ENCODE measurements around the gene DNAH8. TPM values are rescaled to one million over a fixed set of nuclear protein-coding genes. Genes with fewer than 3 reads are reported as not detected.
"Not testable (repeated sequence)": the region's sequence is repeated elsewhere in the genome, so short reads cannot be mapped to it uniquely, and the experiment has no call there.

Gene DNAH8
- total RNA-seq, 1 experiment from 2014 or later: not detected

DNA sequence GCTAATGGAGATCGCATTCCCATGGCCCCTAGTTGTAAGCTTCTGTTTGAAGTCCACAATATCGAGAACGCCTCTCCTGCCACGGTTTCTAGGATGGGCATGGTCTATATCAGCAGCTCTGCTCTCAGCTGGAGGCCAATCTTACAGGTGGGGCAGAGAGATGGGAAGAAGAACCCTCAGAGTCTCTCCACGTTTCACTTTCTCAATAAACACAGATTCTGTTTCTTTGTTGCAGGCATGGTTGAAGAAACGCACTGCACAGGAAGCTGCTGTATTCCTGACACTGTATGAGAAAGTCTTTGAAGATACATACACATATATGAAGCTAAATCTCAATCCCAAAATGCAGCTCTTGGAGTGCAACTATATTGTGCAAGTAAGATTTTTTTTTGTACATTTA lies 157.9 kb downstream of the DNAH8 start:
- Histone ChIP-seq H3K79me2 (ENCODE audit: low read depth) (no peaks in the 10 kb centered on the region), H3K36me3 (ENCODE audit: low read depth) (no peaks in the 10 kb centered on the region), H3K4me1 (replicated peaks; ENCODE audit: insufficient read depth) (no peaks in the 10 kb centered on the region), H3K4me3 (no peak overlapping the region), H3F3A (ENCODE audit: insufficient read depth, low read depth) (no peaks in the 10 kb centered on the region), H3K4me2 (no peak overlapping the region), H2AFZ (no peak overlapping the region), H3K27ac (no peak overlapping the region), H3K9me3 (ENCODE audit: insufficient read depth, low read depth) (no peaks in the 10 kb centered on the region), H4K20me1 (ENCODE audit: insufficient read depth) (no peaks in the 10 kb centered on the region), H3K27me3 (ENCODE audit: insufficient read depth, low read depth) (no peaks in the 10 kb centered on the region), H3K9me2 (ENCODE audit: insufficient read depth) (no peaks in the 10 kb centered on the region)
- no peak for DNase-seq
- TF ChIP-seq, protein P1, sequence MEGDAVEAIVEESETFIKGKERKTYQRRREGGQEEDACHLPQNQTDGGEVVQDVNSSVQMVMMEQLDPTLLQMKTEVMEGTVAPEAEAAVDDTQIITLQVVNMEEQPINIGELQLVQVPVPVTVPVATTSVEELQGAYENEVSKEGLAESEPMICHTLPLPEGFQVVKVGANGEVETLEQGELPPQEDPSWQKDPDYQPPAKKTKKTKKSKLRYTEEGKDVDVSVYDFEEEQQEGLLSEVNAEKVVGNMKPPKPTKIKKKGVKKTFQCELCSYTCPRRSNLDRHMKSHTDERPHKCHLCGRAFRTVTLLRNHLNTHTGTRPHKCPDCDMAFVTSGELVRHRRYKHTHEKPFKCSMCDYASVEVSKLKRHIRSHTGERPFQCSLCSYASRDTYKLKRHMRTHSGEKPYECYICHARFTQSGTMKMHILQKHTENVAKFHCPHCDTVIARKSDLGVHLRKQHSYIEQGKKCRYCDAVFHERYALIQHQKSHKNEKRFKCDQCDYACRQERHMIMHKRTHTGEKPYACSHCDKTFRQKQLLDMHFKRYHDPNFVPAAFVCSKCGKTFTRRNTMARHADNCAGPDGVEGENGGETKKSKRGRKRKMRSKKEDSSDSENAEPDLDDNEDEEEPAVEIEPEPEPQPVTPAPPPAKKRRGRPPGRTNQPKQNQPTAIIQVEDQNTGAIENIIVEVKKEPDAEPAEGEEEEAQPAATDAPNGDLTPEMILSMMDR (conservative IDR thresholded peaks at IDR 0.05): no peak
- no TSS peak for BruUV-seq (replicated peaks)
- POLR2A ChIA-PET (ENCODE audit: unreplicated experiment): no interaction called here
- CTCF ChIA-PET: interaction anchor here (0.6 to 1.2 kb wide), 2 partner anchors 60 to 242 kb away, joined by 6 to 8 read pairs; partner anchors contain the start of gene SAYSD1
- intact Hi-C loops (cut with micrococcal nuclease; ENCODE audit: unreplicated experiment): loop anchor here (2.0 to 5.0 kb wide), 3 partner anchors 59 to 430 kb away; no protein-coding TSS in a partner anchor

DNA sequence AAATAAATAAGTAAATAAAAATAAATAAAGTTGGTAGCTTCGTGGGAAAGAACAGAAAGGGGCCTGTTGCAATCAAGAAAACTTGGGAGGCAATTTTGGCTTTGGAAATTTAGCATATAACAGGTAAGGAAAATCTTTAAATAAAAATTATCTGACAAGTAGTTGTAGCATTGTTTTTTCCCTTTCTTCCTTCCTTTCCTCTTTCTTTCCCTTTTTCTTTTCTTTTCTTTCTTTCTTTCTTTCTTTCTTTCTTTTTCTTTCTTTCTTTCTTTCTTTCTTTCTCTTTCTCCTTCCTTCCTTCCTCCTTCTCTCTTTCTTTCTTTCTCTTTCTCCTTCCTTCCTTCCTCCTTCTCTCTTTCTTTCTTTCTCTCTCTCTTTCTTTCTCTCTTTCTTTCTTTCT lies 158.7 kb downstream of the DNAH8 start:
- H3K4me3 ChIP-seq; BruUV-seq (replicated peaks); H3K27me3 ChIP-seq (ENCODE audit: insufficient read depth, low read depth); H3K36me3 ChIP-seq (ENCODE audit: low read depth); H4K20me1 ChIP-seq (ENCODE audit: insufficient read depth); H3K4me2 ChIP-seq; H3K9me3 ChIP-seq (ENCODE audit: insufficient read depth, low read depth); H3K9me2 ChIP-seq (ENCODE audit: insufficient read depth); H3F3A ChIP-seq (ENCODE audit: insufficient read depth, low read depth); POLR2A ChIA-PET (ENCODE audit: unreplicated experiment); H2AFZ ChIP-seq; DNase-seq; H3K4me1 ChIP-seq (replicated peaks; ENCODE audit: insufficient read depth); CTCF ChIA-PET; H3K79me2 ChIP-seq (ENCODE audit: low read depth); H3K27ac ChIP-seq: not testable (repeated sequence)
- intact Hi-C loops (cut with micrococcal nuclease; ENCODE audit: unreplicated experiment): loop anchor here (2.0 to 5.0 kb wide), 3 partner anchors 58 to 429 kb away; no protein-coding TSS in a partner anchor

DNA sequence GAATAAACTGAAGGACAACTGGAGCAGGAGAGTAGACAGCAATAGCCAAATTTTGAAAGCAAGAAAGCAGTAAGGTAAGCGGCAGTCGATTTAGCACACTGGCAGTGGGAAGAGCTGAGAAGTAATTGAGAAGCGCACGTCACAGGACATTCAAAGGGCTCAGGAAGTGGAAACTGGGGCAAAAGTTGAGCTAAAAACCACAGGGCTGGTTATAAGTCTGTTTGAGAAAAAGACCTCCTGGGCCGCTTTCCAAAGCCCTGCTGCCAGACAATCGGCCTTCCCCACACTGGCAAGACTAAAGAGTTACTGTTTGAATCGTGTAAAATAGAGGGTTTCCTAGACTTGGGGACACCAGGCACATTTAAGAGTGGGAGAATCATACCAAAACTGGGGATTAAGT lies 161.4 kb downstream of the DNAH8 start:
- H3F3A ChIP-seq (ENCODE audit: insufficient read depth, low read depth): no peaks in the 10 kb centered on the region
- no peaks in the 10 kb centered on the region for H3K4me1 ChIP-seq (replicated peaks; ENCODE audit: insufficient read depth)
- no peak overlapping the region for H2AFZ ChIP-seq
- TF ChIP-seq EZH2 (IDR thresholded peaks at IDR 0.05; ENCODE audit: low read depth): no peak
- TF ChIP-seq, protein P1 (conservative IDR thresholded peaks at IDR 0.05): no peak
- no peaks in the 10 kb centered on the region for H3K27me3 ChIP-seq (ENCODE audit: insufficient read depth, low read depth)
- BruUV-seq (replicated peaks): no TSS peak
- H3K9me2 ChIP-seq (ENCODE audit: insufficient read depth): no peaks in the 10 kb centered on the region
- H3K9me3 ChIP-seq (ENCODE audit: insufficient read depth, low read depth): no peaks in the 10 kb centered on the region; the same call in 1 of the 2 replicates
- H3K79me2 ChIP-seq (ENCODE audit: low read depth): no peaks in the 10 kb centered on the region
- ChIA-PET CTCF (no interaction called here), POLR2A (ENCODE audit: unreplicated experiment) (no interaction called here)
- intact Hi-C loops (cut with micrococcal nuclease; ENCODE audit: unreplicated experiment): no loop called here
- DNase-seq: no peak
- no peaks in the 10 kb centered on the region for H4K20me1 ChIP-seq (ENCODE audit: insufficient read depth)
- H3K4me2 ChIP-seq: no peak overlapping the region
- H3K4me3 ChIP-seq: no peak overlapping the region
- H3K36me3 ChIP-seq (ENCODE audit: low read depth): no peaks in the 10 kb centered on the region
- no peak overlapping the region for H3K27ac ChIP-seq

DNA sequence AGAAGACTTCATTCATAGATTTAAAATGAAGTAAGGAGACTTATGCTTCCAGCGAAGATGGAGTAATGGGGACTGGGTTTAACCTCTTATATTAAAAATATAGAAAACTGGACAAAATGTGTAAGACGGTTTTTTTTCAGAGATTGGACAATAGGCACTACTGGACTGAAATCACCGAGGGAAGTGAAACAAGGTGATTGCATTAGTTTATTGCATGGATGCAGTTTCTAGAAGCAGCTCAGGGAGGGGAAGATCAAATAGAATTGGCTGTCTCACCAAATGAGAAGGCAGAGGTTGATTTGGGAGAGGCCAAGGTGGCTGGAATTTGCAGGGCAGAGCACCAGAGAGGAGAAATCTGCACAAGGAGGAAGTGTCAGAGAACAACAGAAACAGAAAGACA lies 162.6 kb downstream of the DNAH8 start:
- H3K4me3 ChIP-seq: no peak overlapping the region

More for the DNA sequence above, 162.6 kb downstream of the DNAH8 start:
- Histone ChIP-seq H3K27ac (no peak overlapping the region), H3K4me2 (no peak overlapping the region), H3K79me2 (ENCODE audit: low read depth) (no peaks in the 10 kb centered on the region), H3F3A (ENCODE audit: insufficient read depth, low read depth) (no peaks in the 10 kb centered on the region), H2AFZ (no peak overlapping the region), H4K20me1 (ENCODE audit: insufficient read depth) (no peaks in the 10 kb centered on the region), H3K36me3 (ENCODE audit: low read depth) (no peaks in the 10 kb centered on the region), H3K4me1 (replicated peaks; ENCODE audit: insufficient read depth) (no peaks in the 10 kb centered on the region), H3K27me3 (ENCODE audit: insufficient read depth, low read depth) (no peaks in the 10 kb centered on the region), H3K9me2 (ENCODE audit: insufficient read depth) (no peaks in the 10 kb centered on the region), H3K9me3 (ENCODE audit: insufficient read depth, low read depth) (no peaks in the 10 kb centered on the region; the same call in 1 of the 2 replicates)
- no peak for DNase-seq
- ChIA-PET POLR2A (ENCODE audit: unreplicated experiment) (no interaction called here), CTCF (no interaction called here)
- intact Hi-C loops (cut with micrococcal nuclease; ENCODE audit: unreplicated experiment): no loop called here
- BruUV-seq (replicated peaks): no TSS peak
- TF ChIP-seq, protein P1 (conservative IDR thresholded peaks at IDR 0.05): no peak
- TF ChIP-seq EZH2 (IDR thresholded peaks at IDR 0.05; ENCODE audit: low read depth): no peak

All from PC-9 (cell line).